Ishikawa (cell line): ENCODE measurements around the gene PRKCE.

Experiments
- CEBPB ChIP-seq: IDR thresholded peaks from 2 replicates; pipeline ENCODE4 v1.6.1; 2012
- CREB1 ChIP-seq: IDR thresholded peaks from 2 replicates; pipeline ENCODE4 v1.6.1; 2012; ENCODE audit warnings: low read depth
- EGR1 ChIP-seq: IDR thresholded peaks from 2 replicates; pipeline ENCODE4 v1.6.1; 2012
- EP300 ChIP-seq: IDR thresholded peaks from 2 replicates; pipeline ENCODE4 v1.6.1; 2012; ENCODE audit warnings: borderline replicate concordance
- FOXM1 ChIP-seq: IDR thresholded peaks from 2 replicates; pipeline ENCODE4 v1.6.1; 2012; ENCODE audit warnings: low read depth, borderline replicate concordance
- MAX ChIP-seq: IDR thresholded peaks from 2 replicates; pipeline ENCODE4 v1.6.1; 2012
- NFIC ChIP-seq: IDR thresholded peaks from 2 replicates; pipeline ENCODE4 v1.6.1; 2012
- RAD21 ChIP-seq: IDR thresholded peaks from 2 replicates; pipeline ENCODE4 v1.6.1; 2012; ENCODE audit warnings: low read depth
- REST ChIP-seq: IDR thresholded peaks from 2 replicates; pipeline ENCODE4 v1.6.1; 2012; ENCODE audit warnings: low read depth, mild to moderate bottlenecking
- TAF1 ChIP-seq: IDR thresholded peaks from 2 replicates; pipeline ENCODE4 v1.6.1; 2012; ENCODE audit warnings: low read depth, mild to moderate bottlenecking
- TCF12 ChIP-seq: IDR thresholded peaks from 2 replicates; pipeline ENCODE4 v1.6.1; 2012; ENCODE audit warnings: low read depth
- TEAD4 ChIP-seq: IDR thresholded peaks from 2 replicates; pipeline ENCODE4 v1.6.1; 2012
- USF1 ChIP-seq: IDR thresholded peaks from 2 replicates; pipeline ENCODE4 v1.6.1; 2012
- YY1 ChIP-seq: IDR thresholded peaks from 2 replicates; pipeline ENCODE4 v1.6.1; 2012; ENCODE audit warnings: low read depth
- ZBTB7A ChIP-seq: IDR thresholded peaks from 2 replicates; pipeline ENCODE4 v1.6.1; 2012; ENCODE audit warnings: low read depth

Gene PRKCE

GRCh38 chr2:45761635-45762034, 110.2 kb downstream of the PRKCE start:
- TF ChIP-seq FOXM1 (no peak), CREB1 (no peak), RAD21 (no peak), YY1 (no peak), EP300 (no peak)

GRCh38 chr2:45763255-45763654, 111.8 kb downstream of the PRKCE start:
- TF ChIP-seq MAX (no peak), FOXM1 (no peak), NFIC (no peak), TCF12 (no peak), CEBPB (no peak)

GRCh38 chr2:45763797-45764196, 112.3 kb downstream of the PRKCE start:
- TF ChIP-seq RAD21: no peak
- TF ChIP-seq TEAD4: no peak

GRCh38 chr2:45765007-45765727, 113.7 kb downstream of the PRKCE start:
- TF ChIP-seq ZBTB7A: no peak
- TF ChIP-seq EP300: no peak
- TF ChIP-seq YY1: no peak
- TF ChIP-seq REST: no peak
- no peak for TF ChIP-seq TAF1
- TF ChIP-seq TCF12: no peak
- TF ChIP-seq EGR1: no peak
- no peak for TF ChIP-seq TEAD4

GRCh38 chr2:45765728-45766254, 114.3 kb downstream of the PRKCE start:
- TF ChIP-seq RAD21: no peak
- TF ChIP-seq CEBPB: no peak
- TF ChIP-seq EP300: no peak
- no peak for TF ChIP-seq TCF12
- no peak for TF ChIP-seq MAX
- no peak for TF ChIP-seq YY1
- TF ChIP-seq NFIC: no peak
- TF ChIP-seq EGR1: no peak
- TF ChIP-seq TAF1: no peak

- no peak for TF ChIP-seq TAF1
Observed at GRCh38 chr2:45768208-45768607, 116.7 kb downstream of the PRKCE start.

GRCh38 chr2:45769056-45769455, 117.6 kb downstream of the PRKCE start:
- no peak for TF ChIP-seq USF1
- no peak for TF ChIP-seq CREB1
- no peak for TF ChIP-seq TAF1
- TF ChIP-seq EGR1: no peak
- TF ChIP-seq TEAD4: no peak
- no peak for TF ChIP-seq MAX
- no peak for TF ChIP-seq TCF12
- TF ChIP-seq YY1: no peak
- TF ChIP-seq CEBPB: no peak
- no peak for TF ChIP-seq ZBTB7A
- TF ChIP-seq EP300: no peak
- TF ChIP-seq RAD21: no peak
- TF ChIP-seq NFIC: no peak
- TF ChIP-seq REST: no peak
- no peak for TF ChIP-seq FOXM1
